ENCODE results near the gene ADAMTS2. TPM values are rescaled to one million over a fixed set of nuclear protein-coding genes. Genes with fewer than 3 reads are reported as not detected.

The ADAMTS2 gene
- total and polyA plus RNA-seq, 2 of the 8 experiments (the other 6 are each of a cell fraction or from before 2014, with no cell fraction given) = 6.6 to 7.3 TPM

- no peak overlapping the region for H3K14ac ChIP-seq (ENCODE audit: insufficient read length)
- no peaks in the 10 kb centered on the region for H3K79me1 ChIP-seq (ENCODE audit: low read depth, low read length)
- no peaks in the 10 kb centered on the region for H3K27me3 ChIP-seq (replicated peaks in 1 of 4; ENCODE audit: control insufficient read depth in 3 of 4, extremely low read depth in 1 of 4, insufficient read depth in 3 of 4, low read length in 3 of 4)
- no peak overlapping the region for H2BK120ac ChIP-seq (replicated peaks; ENCODE audit: low read depth, low read length)
- no peak for FAIRE-seq
- ChIA-PET POLR2A (ENCODE audit: partially characterized antibody) (no interaction called here), CTCF (ENCODE audit: partially characterized antibody) (interaction anchor here (0.8 to 3.4 kb wide), 8 partner anchors 10 to 115 kb away, joined by 3 to 12 read pairs (median 4); no protein-coding TSS in a partner anchor)
- no peak overlapping the region for H3K9ac ChIP-seq (replicated peaks in 1 of 4; ENCODE audit: extremely low read depth in 1 of 4, low read depth in 3 of 4, low read length in 3 of 4)
- no peak overlapping the region for H3K56ac ChIP-seq (replicated peaks; ENCODE audit: insufficient read length, low read depth, low read length)
- no peak overlapping the region for H4K5ac ChIP-seq (ENCODE audit: insufficient read length, low read depth, low read length)
- WGBS, 2 experiments (ENCODE audit: extremely low coverage in 1 of 2, insufficient coverage in 1 of 2, insufficient read length in 1 of 2, insufficient replicate concordance in 2 of 2, low coverage in 1 of 2, low lambda C conversion rate in 2 of 2, missing lambda C conversion rate in 1 of 2) = 89% methylated on average over 16 of the region's 16 CpGs; no CpG with 5 or more reads in 1 of the 2 experiments
- H2AFZ ChIP-seq (ENCODE audit: low read length) = 0 out of 2 replicates have a peak overlapping the region, but pooled peaks have one; percentile 70
- H2BK20ac ChIP-seq (ENCODE audit: low read length) = no peak overlapping the region
- no peak overlapping the region for H3K23ac ChIP-seq (ENCODE audit: insufficient read length)
- H3K23me2 ChIP-seq (ENCODE audit: low read depth, low read length) = no peaks in the 10 kb centered on the region
- H4K20me1 ChIP-seq (replicated peaks in 1 of 2; ENCODE audit: control insufficient read depth in 1 of 2, insufficient read depth in 2 of 2, low read length in 2 of 2) = no peaks in the 10 kb centered on the region
- no peaks in the 10 kb centered on the region for H3K36me3 ChIP-seq (ENCODE audit: control insufficient read depth in 2 of 4, insufficient read depth in 4 of 4, low read length in 3 of 4)
- H2BK15ac ChIP-seq (ENCODE audit: low read length) = no peak overlapping the region
- no peaks in the 10 kb centered on the region for H3K9me3 ChIP-seq (ENCODE audit: insufficient read depth in 2 of 2, low read depth in 1 of 2, low read length in 1 of 2)
- no peak overlapping the region for H3K18ac ChIP-seq (ENCODE audit: extremely low read depth, low read length)
- H3K27ac ChIP-seq (ENCODE audit: low read depth, low read length) = no peak overlapping the region
- H2BK5ac ChIP-seq (ENCODE audit: low read depth, low read length) = no peak overlapping the region
- H4K8ac ChIP-seq (ENCODE audit: extremely low read depth, insufficient read depth, low read length) = no peak overlapping the region; the same call in 1 of the 2 replicates
- no peaks in the 10 kb centered on the region for H3K4me1 ChIP-seq (replicated peaks in 1 of 4; ENCODE audit: control insufficient read depth in 3 of 4, insufficient read depth in 4 of 4, low read length in 3 of 4)
- H2BK12ac ChIP-seq (ENCODE audit: low read depth, low read length) = no peak overlapping the region
- TF ChIP-seq, protein P1, sequence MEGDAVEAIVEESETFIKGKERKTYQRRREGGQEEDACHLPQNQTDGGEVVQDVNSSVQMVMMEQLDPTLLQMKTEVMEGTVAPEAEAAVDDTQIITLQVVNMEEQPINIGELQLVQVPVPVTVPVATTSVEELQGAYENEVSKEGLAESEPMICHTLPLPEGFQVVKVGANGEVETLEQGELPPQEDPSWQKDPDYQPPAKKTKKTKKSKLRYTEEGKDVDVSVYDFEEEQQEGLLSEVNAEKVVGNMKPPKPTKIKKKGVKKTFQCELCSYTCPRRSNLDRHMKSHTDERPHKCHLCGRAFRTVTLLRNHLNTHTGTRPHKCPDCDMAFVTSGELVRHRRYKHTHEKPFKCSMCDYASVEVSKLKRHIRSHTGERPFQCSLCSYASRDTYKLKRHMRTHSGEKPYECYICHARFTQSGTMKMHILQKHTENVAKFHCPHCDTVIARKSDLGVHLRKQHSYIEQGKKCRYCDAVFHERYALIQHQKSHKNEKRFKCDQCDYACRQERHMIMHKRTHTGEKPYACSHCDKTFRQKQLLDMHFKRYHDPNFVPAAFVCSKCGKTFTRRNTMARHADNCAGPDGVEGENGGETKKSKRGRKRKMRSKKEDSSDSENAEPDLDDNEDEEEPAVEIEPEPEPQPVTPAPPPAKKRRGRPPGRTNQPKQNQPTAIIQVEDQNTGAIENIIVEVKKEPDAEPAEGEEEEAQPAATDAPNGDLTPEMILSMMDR (IDR thresholded peaks at IDR 0.05; ENCODE audit: control extremely low read depth in 1 of 3, insufficient read depth in 1 of 3, low read depth in 1 of 3, low read length in 3 of 3) = peak in 2 of 3 experiments; percentile 12 to 23; a peak in 2 of 4 replicates
- TF ChIP-seq RAD21 (IDR thresholded peaks at IDR 0.05 in 1 of 2, conservative IDR thresholded peaks at IDR 0.05 in 1 of 2; ENCODE audit: low read depth in 2 of 2, low read length in 2 of 2) (peak in 1 of 2 experiments; percentile 30; a peak in 1 of 4 replicates), CEBPB (IDR thresholded peaks at IDR 0.05; ENCODE audit: low read depth, low read length) (no peak)
- no peak overlapping the region for H3K4me3 ChIP-seq (ENCODE audit: extremely low read depth in 1 of 4, insufficient read depth in 2 of 4, low read depth in 3 of 4, low read length in 4 of 4)
- DNase-seq (ENCODE audit: low read depth in 1 of 2, low spot score in 2 of 2) = no peak
- H2AK5ac ChIP-seq (ENCODE audit: low read depth, low read length) = no peak overlapping the region
- no peak overlapping the region for H3K4ac ChIP-seq (replicated peaks; ENCODE audit: insufficient read length, low read depth, low read length)
- no peak overlapping the region for H4K91ac ChIP-seq (replicated peaks; ENCODE audit: insufficient read length, low read length)
- no peak overlapping the region for H3K4me2 ChIP-seq (ENCODE audit: insufficient read depth in 1 of 2, low read depth in 2 of 2, low read length in 2 of 2)
- H3K79me2 ChIP-seq (ENCODE audit: control insufficient read depth in 1 of 2, insufficient read depth in 2 of 2, low read length in 2 of 2) = no peaks in the 10 kb centered on the region
Observed at GRCh38 chr5:179361037-179361603, 15.9 kb upstream of the ADAMTS2 start.
